Activated T-cell treated with anti-CD3 and anti-CD28 coated beads, Interleukin-2, amount 50 U/mL, for 4 hours (primary cell): ENCODE results near the gene ACACB. TPM values are rescaled to one million over a fixed set of nuclear protein-coding genes. Genes with fewer than 3 reads are reported as not detected.

Experiments
- ATAC-seq, 2 donors: fragments of 200-7000 bp; cut with Tn5 transposase; one replicate each; pipeline ENCODE4 v1.10.0; 2021
- DNase-seq: peaks from one replicate; pipeline ENCODE4 v3.0.0-alpha.2; 2020
- H3K27me3 Mint-ChIP-seq: one replicate; pipeline ENCODE4 v1.8.0; 2021; ENCODE audit warnings: low read depth, mixed read lengths
- H3K36me3 Mint-ChIP-seq: one replicate; pipeline ENCODE4 v1.8.0; 2022; ENCODE audit warnings: mixed read lengths; ENCODE audit not compliant: insufficient read depth
- H3K4me1 Mint-ChIP-seq: one replicate; pipeline ENCODE4 v1.8.0; 2021; ENCODE audit warnings: low read depth, mixed read lengths
- H3K4me3 Mint-ChIP-seq: one replicate; pipeline ENCODE4 v1.8.0; 2021; ENCODE audit warnings: mild to moderate bottlenecking, moderate library complexity, mixed read lengths
- H3K9me3 Mint-ChIP-seq: one replicate; pipeline ENCODE4 v1.8.0; 2021; ENCODE audit warnings: mixed read lengths
- total RNA-seq, 3 donors: library from RNA; stranded (reverse); gene quantifications; one replicate each; pipeline ENCODE4 v1.2.1, GENCODE V29; 2021

The ACACB gene
- total RNA-seq = 1 to 10 TPM; 1.6 to 4.5 (median 3.8) TPM

- Mint-ChIP-seq H3K4me3 (no peak within 1 kb of the TSS), H3K4me1 (peaks cover 21% of the 10 kb centered on the region), H3K9me3 (no peaks in the 10 kb centered on the region), H3K27me3 (no peaks in the 10 kb centered on the region), H3K36me3 (no peaks in the 10 kb centered on the region)
- ATAC-seq (no peak), DNase-seq (no peak)
These were observed at the start of gene ACACB for GRCh38 chr12:109115758-109116610. ACACB (plus strand) TSS chr12:109116587; CDS start chr12:109139406, 22,819 bp downstream.

GRCh38 chr12:109069307-109070271 is 46.8 kb upstream of the ACACB start:
- Mint-ChIP-seq H3K36me3 (peaks cover 31% of the 10 kb centered on the region), H3K4me1 (no peaks in the 10 kb centered on the region), H3K9me3 (peaks cover under 1% of the 10 kb centered on the region), H3K27me3 (no peaks in the 10 kb centered on the region), H3K4me3 (no peak overlapping the region)
- ATAC-seq (no peak), DNase-seq (no peak)

GRCh38 chr12:109074866-109075265 is 41.5 kb upstream of the ACACB start:
- Mint-ChIP-seq H3K36me3 (peaks cover 56% of the 10 kb centered on the region), H3K27me3 (no peaks in the 10 kb centered on the region), H3K4me3 (no peak overlapping the region), H3K4me1 (no peaks in the 10 kb centered on the region), H3K9me3 (peaks cover 14% of the 10 kb centered on the region)
- ATAC-seq = no peak
- no peak for DNase-seq

GRCh38 chr12:109082751-109083150 is 33.6 kb upstream of the ACACB start:
- no peak for ATAC-seq
- no peak overlapping the region for H3K4me3 Mint-ChIP-seq
- peaks cover 10% of the 10 kb centered on the region for H3K9me3 Mint-ChIP-seq
- H3K27me3 Mint-ChIP-seq = no peaks in the 10 kb centered on the region
- no peaks in the 10 kb centered on the region for H3K4me1 Mint-ChIP-seq
- no peak for DNase-seq
- H3K36me3 Mint-ChIP-seq = peaks cover 39% of the 10 kb centered on the region

GRCh38 chr12:109084425-109084824 is 32.0 kb upstream of the ACACB start:
- H3K4me3 Mint-ChIP-seq = no peak overlapping the region
- no peaks in the 10 kb centered on the region for H3K4me1 Mint-ChIP-seq
- no peak for ATAC-seq
- no peak for DNase-seq
- H3K36me3 Mint-ChIP-seq = peaks cover 36% of the 10 kb centered on the region
- peaks cover 4% of the 10 kb centered on the region for H3K9me3 Mint-ChIP-seq
- H3K27me3 Mint-ChIP-seq = no peaks in the 10 kb centered on the region

GRCh38 chr12:109085590-109085989 is 30.8 kb upstream of the ACACB start:
- H3K9me3 Mint-ChIP-seq = no peaks in the 10 kb centered on the region
- no peaks in the 10 kb centered on the region for H3K27me3 Mint-ChIP-seq
- H3K4me1 Mint-ChIP-seq = peaks cover 4% of the 10 kb centered on the region
- DNase-seq (no peak), ATAC-seq (no peak)
- H3K36me3 Mint-ChIP-seq = peaks cover 29% of the 10 kb centered on the region
- H3K4me3 Mint-ChIP-seq = no peak overlapping the region

- Mint-ChIP-seq H3K36me3 (peaks cover 22% of the 10 kb centered on the region), H3K4me3 (no peak overlapping the region), H3K9me3 (no peaks in the 10 kb centered on the region), H3K4me1 (peaks cover 17% of the 10 kb centered on the region), H3K27me3 (no peaks in the 10 kb centered on the region)
- ATAC-seq = no peak
- DNase-seq = no peak
These were observed 29.1 kb upstream of the ACACB start for GRCh38 chr12:109087250-109087649.

GRCh38 chr12:109088818-109089217 is 27.6 kb upstream of the ACACB start:
- Mint-ChIP-seq H3K36me3 (peaks cover 24% of the 10 kb centered on the region), H3K9me3 (no peaks in the 10 kb centered on the region), H3K4me1 (peaks cover 32% of the 10 kb centered on the region), H3K27me3 (no peaks in the 10 kb centered on the region), H3K4me3 (no peak overlapping the region)
- no peak for DNase-seq
- no peak for ATAC-seq

- Mint-ChIP-seq H3K9me3 (no peaks in the 10 kb centered on the region), H3K27me3 (no peaks in the 10 kb centered on the region), H3K4me1 (peaks cover 33% of the 10 kb centered on the region), H3K36me3 (peaks cover 24% of the 10 kb centered on the region), H3K4me3 (no peak overlapping the region)
- ATAC-seq = no peak
- DNase-seq = no peak
These were observed 26.7 kb upstream of the ACACB start for GRCh38 chr12:109089683-109090082.

- Mint-ChIP-seq H3K27me3 (no peaks in the 10 kb centered on the region), H3K4me3 (peak overlapping the region; percentile 87), H3K36me3 (peaks cover 14% of the 10 kb centered on the region), H3K4me1 (peaks cover 33% of the 10 kb centered on the region), H3K9me3 (no peaks in the 10 kb centered on the region)
- ATAC-seq (no peak), DNase-seq (no peak)
These were observed 23.8 kb upstream of the ACACB start for GRCh38 chr12:109092497-109093021.

GRCh38 chr12:109093022-109093918 is 23.1 kb upstream of the ACACB start, which contains the start of gene ALKBH2:
ALKBH2 (minus strand) TSS chr12:109093472; CDS start chr12:109092786, 686 bp downstream.
- Mint-ChIP-seq H3K27me3 (no peaks in the 10 kb centered on the region), H3K9me3 (no peaks in the 10 kb centered on the region), H3K4me3 (peak within 1 kb of the TSS; percentile 87), H3K36me3 (peaks cover 14% of the 10 kb centered on the region), H3K4me1 (peaks cover 33% of the 10 kb centered on the region)
- ATAC-seq = peak; percentile 67 to 69
- peak; percentile 95 for DNase-seq

- Mint-ChIP-seq H3K36me3 (peaks cover 19% of the 10 kb centered on the region), H3K4me1 (peaks cover 40% of the 10 kb centered on the region), H3K9me3 (no peaks in the 10 kb centered on the region), H3K4me3 (peak overlapping the region; percentile 83), H3K27me3 (no peaks in the 10 kb centered on the region)
- ATAC-seq (no peak), DNase-seq (no peak)
These were observed 19.3 kb upstream of the ACACB start for GRCh38 chr12:109097140-109097434.

- ATAC-seq (peak; percentile 92 to 93), DNase-seq (peak; percentile 96)
- Mint-ChIP-seq H3K4me1 (peaks cover 34% of the 10 kb centered on the region), H3K4me3 (peak within 1 kb of the TSS; percentile 83), H3K27me3 (no peaks in the 10 kb centered on the region), H3K9me3 (no peaks in the 10 kb centered on the region), H3K36me3 (peaks cover 15% of the 10 kb centered on the region)
These were observed 18.8 kb upstream of the ACACB start, which contains the start of gene UNG for GRCh38 chr12:109097435-109098182. UNG (plus strand) TSS chr12:109097597; CDS start chr12:109097680, 83 bp downstream.
